Pancreas (tissue), 10 donors: Measurements from ENCODE around the gene CASP4. TPM values are rescaled to one million over a fixed set of nuclear protein-coding genes. Genes with fewer than 3 reads are reported as not detected.

Source experiments
- ATAC-seq, 4 donors: fragments of 200-7000 bp; cut with Tn5 transposase; one replicate each; pipeline versions ENCODE4 v1.8.0 to v1.9.1; 2020; ENCODE audit warnings: mild to moderate bottlenecking in 4 of 4, moderate library complexity in 4 of 4
- DNase-seq, 6 donors: peaks; one replicate each; pipeline ENCODE4 v3.0.0-alpha.2; 2020
- FAIRE-seq: peaks from 2 replicates; lab custom pipeline; 2012; peaks lifted over from hg19 to GRCh38; lab: Jason Lieb, UNC
- H3K27ac ChIP-seq, 4 donors: fragments of 200-600 bp; sonication (generic); 1 replicate in 3 of 4; 2 replicates in 1 of 4; pipeline versions ENCODE4 v1.5.0 to v1.8.0; 2020
- H3K27me3 ChIP-seq, 4 donors: fragments of 200-600 bp; one replicate each; pipeline ENCODE4 v1.8.0; 2021
- H3K36me3 ChIP-seq, 3 donors: fragments of 200-600 bp; sonication (generic) in 1 of 3; one replicate each; pipeline versions ENCODE4 v1.5.0 to v1.8.0; 2020 to 2021
- H3K4me1 ChIP-seq, 3 donors: fragments of 200-600 bp; one replicate each; pipeline ENCODE4 v1.8.0; 2021
- H3K4me3 ChIP-seq, 4 donors: fragments of 200-600 bp; sonication (generic) in 2 of 4; one replicate each; pipeline versions ENCODE4 v1.5.0 to v1.8.0; 2020 to 2021
- H3K9me3 ChIP-seq, 4 donors: fragments of 200-600 bp; one replicate each; pipeline ENCODE4 v1.8.0; 2021
- WGBS, 2 donors: extraction: QIAGEN DNeasy Blood & Tissue Kit; methylation state at CpG; one replicate each; pipeline ENCODE4 v1.1.7; 2013; 5-methylcytosine and 5-hydroxymethylcytosine counted together
- intact Hi-C, 3 donors: fragments of 100-400 bp; cut with DNase I; formaldehyde crosslinking; loops; one replicate each; pipeline versions ENCODE4 v1.11.1 to v1.14.2; 2022
- polyA plus RNA-seq, 2 donors: library from polyadenylated mRNA; stranded (reverse); fragments of 200-250 nt; gene quantifications; one replicate each; pipeline ENCODE4 v1.2.3, GENCODE V29; 2013
- total RNA-seq, 6 donors: library from RNA; stranded (reverse); fragmentation: NEBNext Ultra II Directional in 4 of 6; extraction: Animal tissue kit (Norgen Biotek cat#: 25700) in 4 of 6; gene quantifications; one replicate each; pipeline versions ENCODE4 v1.2.1 to v1.2.4, GENCODE V29; 2021 to 2023
- TF ChIP-seq, protein P1 (sequence below), 4 donors: fragments of 200-600 bp; sonication (generic) in 3 of 4; IDR thresholded peaks; one replicate each; pipeline versions ENCODE4 v1.5.0 to v1.8.0; 2021; ENCODE audit warnings: antibody characterized with exemption in 4 of 4
- donor health status: healthy with polysubstance abuse.
- donor health status: DM: no; HTN: no; CAD: no; lungs with moderate emphysema.
- donor health status: DM: no; HTN: no; CAD: no.
- donor health status: control.
- donor health status: control.
- donor health status: Bipolar disorder and iron deficiency.
- donor health status: DM: yes; HTN: yes; CAD: no.
- donor health status: DM: no; HTN: no; CAD: no.
- donor health status: DM: no; HTN: no; CAD: no.
- donor health status: DM: yes; HTN: yes; CAD: no.

Gene CASP4
- total and polyA plus RNA-seq, 8 donors, result 29.7 to 60.8 (median 42.6) TPM

DNA sequence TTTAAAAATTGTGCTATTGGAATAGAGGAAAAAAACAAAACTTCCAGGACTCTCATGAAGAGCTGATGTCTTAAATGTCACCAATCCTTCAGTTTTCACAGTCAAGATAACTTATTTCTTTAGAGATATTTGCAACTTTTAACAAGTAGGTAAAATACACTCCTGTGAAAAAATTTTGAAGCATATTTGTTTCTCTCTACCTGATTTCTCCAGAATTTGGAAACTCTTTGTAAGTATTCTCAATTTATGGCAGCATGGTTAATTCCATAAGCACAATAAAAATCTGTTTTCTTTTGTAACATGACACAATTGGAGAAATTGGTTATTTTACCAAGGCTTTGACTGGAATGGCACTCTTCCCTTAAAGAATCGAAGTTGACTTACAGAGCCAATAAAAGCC is 4.1 kb downstream of the CASP4 start:
- H3K27me3 ChIP-seq, result no peaks in the 10 kb centered on the region
- TF ChIP-seq, protein P1, sequence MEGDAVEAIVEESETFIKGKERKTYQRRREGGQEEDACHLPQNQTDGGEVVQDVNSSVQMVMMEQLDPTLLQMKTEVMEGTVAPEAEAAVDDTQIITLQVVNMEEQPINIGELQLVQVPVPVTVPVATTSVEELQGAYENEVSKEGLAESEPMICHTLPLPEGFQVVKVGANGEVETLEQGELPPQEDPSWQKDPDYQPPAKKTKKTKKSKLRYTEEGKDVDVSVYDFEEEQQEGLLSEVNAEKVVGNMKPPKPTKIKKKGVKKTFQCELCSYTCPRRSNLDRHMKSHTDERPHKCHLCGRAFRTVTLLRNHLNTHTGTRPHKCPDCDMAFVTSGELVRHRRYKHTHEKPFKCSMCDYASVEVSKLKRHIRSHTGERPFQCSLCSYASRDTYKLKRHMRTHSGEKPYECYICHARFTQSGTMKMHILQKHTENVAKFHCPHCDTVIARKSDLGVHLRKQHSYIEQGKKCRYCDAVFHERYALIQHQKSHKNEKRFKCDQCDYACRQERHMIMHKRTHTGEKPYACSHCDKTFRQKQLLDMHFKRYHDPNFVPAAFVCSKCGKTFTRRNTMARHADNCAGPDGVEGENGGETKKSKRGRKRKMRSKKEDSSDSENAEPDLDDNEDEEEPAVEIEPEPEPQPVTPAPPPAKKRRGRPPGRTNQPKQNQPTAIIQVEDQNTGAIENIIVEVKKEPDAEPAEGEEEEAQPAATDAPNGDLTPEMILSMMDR (IDR thresholded peaks at IDR 0.05), result no peak
- H3K36me3 ChIP-seq, result no peaks in the 10 kb centered on the region
- no peak overlapping the region for H3K4me3 ChIP-seq
- whole genome bisulfite sequencing, 2 donors, result 97 to 100% methylated on average over 1 of the region's 1 CpG
- no peak overlapping the region for H3K27ac ChIP-seq
- FAIRE-seq (no peak), DNase-seq (no peak), ATAC-seq (no peak)
- intact Hi-C loops, result no loop called here
- H3K9me3 ChIP-seq, result no peaks in the 10 kb centered on the region
- peaks cover 0 to 21% (median 14%) of the 10 kb centered on the region in 3 donors for H3K4me1 ChIP-seq

DNA sequence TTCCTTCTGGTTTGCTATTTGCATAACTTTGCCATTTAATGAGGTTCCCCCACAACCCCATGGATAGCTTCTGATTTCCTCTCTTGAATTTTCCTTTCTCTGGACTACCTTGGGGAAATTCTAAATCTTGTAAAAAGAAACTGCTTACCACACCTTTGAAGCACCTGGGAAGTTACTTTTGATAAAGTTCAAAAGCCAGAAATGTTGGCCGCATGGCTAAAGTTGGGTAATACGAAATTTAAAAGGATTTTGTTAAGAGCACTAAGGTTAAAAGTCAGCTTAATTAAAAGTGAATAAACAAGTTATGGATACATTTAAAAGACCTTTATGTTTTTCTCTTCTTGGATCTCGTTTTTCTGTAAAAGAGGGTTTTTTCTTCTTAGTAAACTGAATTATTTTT is 5.5 kb downstream of the CASP4 start:
- 90 to 94% methylated on average over 3 of the region's 3 CpGs for WGBS, 2 donors
- H3K27me3 ChIP-seq, result no peaks in the 10 kb centered on the region
- TF ChIP-seq, protein P1 (IDR thresholded peaks at IDR 0.05), result no peak
- FAIRE-seq (no peak), ATAC-seq (no peak), DNase-seq (no peak)
- H3K9me3 ChIP-seq, result no peaks in the 10 kb centered on the region
- no peaks in the 10 kb centered on the region for H3K36me3 ChIP-seq
- no peak overlapping the region for H3K27ac ChIP-seq
- intact Hi-C loops, result no loop called here
- no peak overlapping the region for H3K4me3 ChIP-seq
- H3K4me1 ChIP-seq, result peaks cover 0 to 21% (median 14%) of the 10 kb centered on the region in 3 donors

DNA sequence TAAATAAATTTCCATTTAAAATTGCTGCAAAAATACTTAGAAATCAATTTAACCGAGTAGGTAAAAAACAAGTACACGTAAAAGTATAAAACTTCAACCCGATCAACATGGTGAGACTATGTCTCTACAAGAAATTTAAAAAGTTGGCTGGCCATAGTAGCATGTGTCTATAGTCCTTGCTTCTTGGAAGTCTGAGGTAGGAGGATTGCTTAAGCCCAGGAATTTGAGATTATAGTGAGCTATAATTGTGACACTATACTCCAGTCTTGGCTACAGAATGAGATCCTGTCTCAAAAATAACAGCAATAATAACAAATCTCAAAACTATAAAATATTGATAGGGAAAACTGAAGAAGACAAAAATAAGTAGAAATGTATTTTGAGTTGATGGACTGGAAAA is 11.1 kb downstream of the CASP4 start:
- no peaks in the 10 kb centered on the region for H3K9me3 ChIP-seq
- H3K4me3 ChIP-seq, result no peak overlapping the region
- no peak for FAIRE-seq
- H3K27ac ChIP-seq, result no peak overlapping the region
- H3K4me1 ChIP-seq, result peaks cover 0 to 15% (median 14%) of the 10 kb centered on the region in 3 donors
- DNase-seq, result no peak
- no peak for ATAC-seq
- 98 to 100% methylated on average over 3 of the region's 3 CpGs for WGBS, 2 donors
- H3K27me3 ChIP-seq, result no peaks in the 10 kb centered on the region
- H3K36me3 ChIP-seq, result no peaks in the 10 kb centered on the region
- TF ChIP-seq, protein P1 (IDR thresholded peaks at IDR 0.05), result no peak
- intact Hi-C loops, result no loop called here

DNA sequence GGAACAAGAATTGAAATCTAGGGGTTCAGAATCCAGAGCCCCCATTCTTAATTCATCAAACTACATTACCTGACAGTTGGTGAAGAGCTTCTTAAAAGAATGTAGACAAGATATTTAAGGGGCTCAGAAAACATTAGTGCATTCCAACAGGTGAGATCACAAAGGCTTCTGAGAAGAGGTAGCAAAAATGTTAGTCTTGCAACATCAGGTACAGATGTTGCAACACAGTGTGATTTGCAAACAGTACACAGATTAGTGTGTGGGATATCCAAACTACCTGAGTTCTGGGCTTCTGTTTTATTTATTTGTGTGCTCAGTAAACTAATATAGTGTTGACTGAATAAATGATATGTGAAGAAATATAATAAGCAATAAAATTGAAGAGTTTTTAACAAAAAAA is 11.8 kb downstream of the CASP4 start:
- Histone ChIP-seq H3K27me3 (no peaks in the 10 kb centered on the region), H3K4me3 (no peak overlapping the region), H3K4me1 (peaks cover 0 to 15% (median 14%) of the 10 kb centered on the region in 3 donors), H3K27ac (no peak overlapping the region), H3K9me3 (no peaks in the 10 kb centered on the region), H3K36me3 (no peaks in the 10 kb centered on the region)
- intact Hi-C loops, result no loop called here
- TF ChIP-seq, protein P1 (IDR thresholded peaks at IDR 0.05), result no peak
- ATAC-seq, result peak; percentile 73 to 79 (median 74)
- FAIRE-seq, result peak; percentile 13
- DNase-seq, result no peak

DNA sequence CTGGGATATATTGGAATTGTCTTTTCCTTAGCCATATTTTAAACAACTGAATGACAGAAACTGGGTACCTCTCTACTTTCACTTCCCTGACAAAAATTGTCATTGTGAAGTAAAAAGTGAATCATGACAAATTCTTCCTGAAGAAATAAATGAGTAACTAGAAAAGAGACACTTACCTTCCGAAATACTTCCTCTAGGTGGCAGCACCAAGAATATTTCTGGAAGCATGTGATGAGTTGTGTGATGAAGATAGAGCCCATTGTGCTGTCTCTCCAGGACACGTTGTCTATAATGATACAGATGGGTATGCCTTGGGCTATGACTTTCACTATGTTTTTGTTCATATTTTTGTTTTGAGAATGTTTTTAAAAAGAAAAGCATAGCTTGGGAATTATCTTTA is 21.5 kb downstream of the CASP4 start:
- TF ChIP-seq, protein P1 (IDR thresholded peaks at IDR 0.05), result peak in 2 of 4 donors; percentile 35 to 43
- no peaks in the 10 kb centered on the region for H3K9me3 ChIP-seq
- no peaks in the 10 kb centered on the region for H3K4me1 ChIP-seq
- DNase-seq (peak in 1 of 6 donors; percentile 13), FAIRE-seq (peak; percentile 91), ATAC-seq (peak in 3 of 4 donors; percentile 72 to 79 (median 77))
- intact Hi-C loops, result no loop called here
- no peaks in the 10 kb centered on the region for H3K27me3 ChIP-seq
- WGBS, 2 donors, result 14 to 17% methylated on average over 2 of the region's 2 CpGs
- peaks cover 0 to 39% (median 14%) of the 10 kb centered on the region in 3 donors for H3K36me3 ChIP-seq
- H3K4me3 ChIP-seq, result no peak overlapping the region
- no peak overlapping the region for H3K27ac ChIP-seq
